Measurements from ENCODE around the gene LSP1. TPM values are rescaled to one million over a fixed set of nuclear protein-coding genes. Genes with fewer than 3 reads are reported as not detected.

Gene LSP1
- total and polyA plus RNA-seq, 2 of the 13 experiments (the other 11 are each of a cell fraction or from before 2014, with no cell fraction given), result 0.59 to 1.00 TPM

GRCh38 chr11:1896468-1896867, 43.6 kb downstream of the LSP1 start:
- ATAC-seq (no peak), FAIRE-seq (no peak), DNase-seq (ENCODE audit: low spot score) (no peak)
- Histone ChIP-seq H3K27ac (ENCODE audit: extremely low read length, insufficient read depth, low read length) (no peak overlapping the region), H3K9me3 (ENCODE audit: low read length) (no peaks in the 10 kb centered on the region), H3K9ac (ENCODE audit: insufficient read depth, low read depth, low read length) (no peak overlapping the region), H4K20me1 (ENCODE audit: insufficient read depth, low read length) (no peaks in the 10 kb centered on the region), H3K4me2 (ENCODE audit: low read depth, low read length) (no peak overlapping the region), H2AFZ (ENCODE audit: low read length) (no peak overlapping the region), H3K79me2 (ENCODE audit: insufficient read depth, low read length) (no peaks in the 10 kb centered on the region), H3K27me3 (ENCODE audit: control insufficient read depth in 1 of 2, insufficient read depth in 2 of 2, low read length in 2 of 2) (peaks cover under 1 to 31% of the 10 kb centered on the region in 2 experiments; a peak in 3 of 5 replicates), H3K36me3 (replicated peaks in 1 of 2; ENCODE audit: control insufficient read depth in 1 of 2, insufficient read depth in 2 of 2, low read length in 2 of 2) (no peaks in the 10 kb centered on the region), H3K4me1 (ENCODE audit: insufficient read depth, low read length) (peaks cover 9% of the 10 kb centered on the region), H3K4me3 (replicated peaks in 1 of 3; ENCODE audit: insufficient read depth in 1 of 3, low read depth in 2 of 3, low read length in 3 of 3) (no peak overlapping the region)
- no peak for TF ChIP-seq GLI4 (CRISPR knock-in tag; IDR thresholded peaks at IDR 0.05; ENCODE audit: borderline replicate concordance)
- TF ChIP-seq ZNF10 (CRISPR knock-in tag; IDR thresholded peaks at IDR 0.05; ENCODE audit: borderline replicate concordance, low read depth), result no peak
- TF ChIP-seq ZNF44 (CRISPR knock-in tag; IDR thresholded peaks at IDR 0.05), result no peak
- TF ChIP-seq ZBTB7B (CRISPR knock-in tag; IDR thresholded peaks at IDR 0.05), result no peak
- TF ChIP-seq ATF1 (CRISPR knock-in tag; IDR thresholded peaks at IDR 0.05), result no peak
- intact Hi-C loops (cut with micrococcal nuclease; ENCODE audit: unreplicated experiment) (no loop called here), in situ Hi-C loops (cut with HindIII; ENCODE audit: extremely low pct_ligation_motif_present, low pct_unique_long_range_greater_than_20kb) (no loop called here)
- ChIA-PET CTCF (ENCODE audit: low intra/inter-chr PET ratio, low total read pairs) (no interaction called here), POLR2A (no interaction called here)
- no TSS peak for BruUV-seq (replicated peaks)
- 37% methylated on average over 10 of the region's 10 CpGs for WGBS (ENCODE audit: low lambda C conversion rate)

- no peak for ATAC-seq
- CTCF ChIA-PET (ENCODE audit: low intra/inter-chr PET ratio, low total read pairs), result no interaction called here
- no peak overlapping the region for H2AFZ ChIP-seq (ENCODE audit: low read length)
Observed at GRCh38 chr11:1896923-1897322, 44.0 kb downstream of the LSP1 start.

More at GRCh38 chr11:1896923-1897322, 44.0 kb downstream of the LSP1 start:
- intact Hi-C loops (cut with micrococcal nuclease; ENCODE audit: unreplicated experiment), result no loop called here
- Histone ChIP-seq H4K20me1 (ENCODE audit: insufficient read depth, low read length) (no peaks in the 10 kb centered on the region), H3K27ac (ENCODE audit: extremely low read length, insufficient read depth, low read length) (no peak overlapping the region), H3K9ac (ENCODE audit: insufficient read depth, low read depth, low read length) (no peak overlapping the region), H3K9me3 (ENCODE audit: low read length) (no peaks in the 10 kb centered on the region), H3K4me1 (ENCODE audit: insufficient read depth, low read length) (peaks cover 9% of the 10 kb centered on the region), H3K4me3 (replicated peaks in 1 of 3; ENCODE audit: insufficient read depth in 1 of 3, low read depth in 2 of 3, low read length in 3 of 3) (no peak overlapping the region), H3K4me2 (ENCODE audit: low read depth, low read length) (no peak overlapping the region), H3K79me2 (ENCODE audit: insufficient read depth, low read length) (no peaks in the 10 kb centered on the region), H3K36me3 (replicated peaks in 1 of 2; ENCODE audit: control insufficient read depth in 1 of 2, insufficient read depth in 2 of 2, low read length in 2 of 2) (no peaks in the 10 kb centered on the region), H3K27me3 (ENCODE audit: control insufficient read depth in 1 of 2, insufficient read depth in 2 of 2, low read length in 2 of 2) (peaks cover 0 to 31% of the 10 kb centered on the region in 2 experiments; a peak in 2 of 5 replicates)
- in situ Hi-C loops (cut with HindIII; ENCODE audit: extremely low pct_ligation_motif_present, low pct_unique_long_range_greater_than_20kb), result no loop called here
- FAIRE-seq (no peak), DNase-seq (ENCODE audit: low spot score) (no peak)
- BruUV-seq (replicated peaks), result no TSS peak
- TF ChIP-seq ZNF761 (CRISPR knock-in tag; conservative IDR thresholded peaks at IDR 0.05) (no peak), RELA (CRISPR knock-in tag; IDR thresholded peaks at IDR 0.05) (no peak)
- 55% methylated on average over 12 of the region's 12 CpGs for WGBS (ENCODE audit: low lambda C conversion rate)
- POLR2A ChIA-PET, result no interaction called here

Data from HepG2 (cell line).